Measurements from ENCODE around the gene MTHFD2L. TPM values are rescaled to one million over a fixed set of nuclear protein-coding genes. Genes with fewer than 3 reads are reported as not detected.

MTHFD2L gene
- total and polyA plus RNA-seq, 2 donors (not counting 3 experiments of a cell fraction or from before 2014, with no cell fraction given) = 6.9 to 15.2 TPM

DNA sequence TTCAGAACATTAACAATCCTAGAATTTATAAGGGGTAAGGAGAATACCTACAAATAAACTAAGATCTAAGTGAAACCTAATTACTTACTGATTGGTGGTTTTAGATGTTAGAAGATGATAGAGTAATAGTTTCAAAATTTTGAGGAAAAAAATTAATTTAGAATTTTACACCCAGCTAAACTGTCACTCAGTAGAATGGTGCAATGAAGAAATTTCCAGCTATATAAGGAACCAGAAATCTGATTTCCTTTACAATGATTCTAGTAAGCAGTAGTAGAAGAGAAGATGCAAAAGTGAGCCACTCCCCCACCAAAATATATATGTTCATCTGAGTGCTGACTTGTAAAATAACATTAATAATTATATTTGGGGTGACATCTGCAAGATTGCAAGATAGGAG, 95.0 kb downstream of the MTHFD2L start:
- Histone ChIP-seq H3K4me3 (replicated peaks in 1 of 3; ENCODE audit: insufficient read depth in 1 of 3, low read depth in 1 of 3, low read length in 3 of 3) (no peak overlapping the region), H3K27me3 (ENCODE audit: control insufficient read depth in 2 of 2, insufficient read depth in 2 of 2, low read length in 2 of 2) (no peaks in the 10 kb centered on the region), H4K20me1 (replicated peaks; ENCODE audit: control insufficient read depth, extremely low read depth, insufficient read depth, low read length) (no peaks in the 10 kb centered on the region), H3K9me1 (replicated peaks; ENCODE audit: control insufficient read depth, extremely low read depth, insufficient read depth, low read length) (no peaks in the 10 kb centered on the region), H2AFZ (ENCODE audit: low read depth, low read length) (no peak overlapping the region), H3K27ac (ENCODE audit: insufficient read depth, low read depth, low read length) (no peak overlapping the region), H3K79me2 (ENCODE audit: control insufficient read depth, insufficient read depth, low read length) (no peaks in the 10 kb centered on the region), H3K9me3 (replicated peaks; ENCODE audit: control insufficient read depth, insufficient read depth, low read length) (no peaks in the 10 kb centered on the region), H3K4me2 (ENCODE audit: insufficient read depth, low read length) (no peak overlapping the region), H3K4me1 (ENCODE audit: control insufficient read depth, extremely low read depth, insufficient read depth, low read length) (no peaks in the 10 kb centered on the region), H3K9ac (replicated peaks; ENCODE audit: extremely low read depth, insufficient read depth, low read length) (no peak overlapping the region), H3K36me3 (ENCODE audit: control insufficient read depth in 2 of 2, extremely low read depth in 1 of 2, insufficient read depth in 2 of 2, low read length in 2 of 2) (no peaks in the 10 kb centered on the region)
- CTCF ChIA-PET = interaction anchor here (0.8 kb wide), 1 partner anchor 10 kb away, joined by 4 read pairs; no protein-coding TSS in a partner anchor
- DNase-seq (ENCODE audit: low read depth, low spot score) = no peak
- no peak for FAIRE-seq
- BruUV-seq (replicated peaks) = no TSS peak
- intact Hi-C loops (cut with micrococcal nuclease) = no loop called here
- dilution Hi-C loops (cut with MboI; ENCODE audit: extremely low pct_ligation_motif_present, low sequenced_read_pairs) = no loop called here
- POLR2A ChIA-PET = no interaction called here
- TF ChIP-seq POLR2A (IDR thresholded peaks at IDR 0.05; ENCODE audit: low read depth, low read length) (no peak), POLR2AphosphoS5 (IDR thresholded peaks at IDR 0.05; ENCODE audit: insufficient read depth, low read depth, low read length) (no peak), FOS (IDR thresholded peaks at IDR 0.05; ENCODE audit: borderline replicate concordance, insufficient read depth, low read length) (no peak), JUN (IDR thresholded peaks at IDR 0.05; ENCODE audit: borderline replicate concordance, insufficient read depth, insufficient read length, low read depth) (no peak), EZH2 (IDR thresholded peaks at IDR 0.05; ENCODE audit: borderline replicate concordance, low read depth, low read length, severe bottlenecking) (no peak), MYC (IDR thresholded peaks at IDR 0.05; ENCODE audit: low read depth, low read length) (no peak), GATA2 (IDR thresholded peaks at IDR 0.05; ENCODE audit: insufficient read depth, insufficient read length, low read depth, low read length) (no peak)
- TF ChIP-seq, protein P1, sequence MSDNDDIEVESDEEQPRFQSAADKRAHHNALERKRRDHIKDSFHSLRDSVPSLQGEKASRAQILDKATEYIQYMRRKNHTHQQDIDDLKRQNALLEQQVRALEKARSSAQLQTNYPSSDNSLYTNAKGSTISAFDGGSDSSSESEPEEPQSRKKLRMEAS (IDR thresholded peaks at IDR 0.05; ENCODE audit: insufficient read depth, insufficient read length) = no peak
- TF ChIP-seq, protein P2, sequence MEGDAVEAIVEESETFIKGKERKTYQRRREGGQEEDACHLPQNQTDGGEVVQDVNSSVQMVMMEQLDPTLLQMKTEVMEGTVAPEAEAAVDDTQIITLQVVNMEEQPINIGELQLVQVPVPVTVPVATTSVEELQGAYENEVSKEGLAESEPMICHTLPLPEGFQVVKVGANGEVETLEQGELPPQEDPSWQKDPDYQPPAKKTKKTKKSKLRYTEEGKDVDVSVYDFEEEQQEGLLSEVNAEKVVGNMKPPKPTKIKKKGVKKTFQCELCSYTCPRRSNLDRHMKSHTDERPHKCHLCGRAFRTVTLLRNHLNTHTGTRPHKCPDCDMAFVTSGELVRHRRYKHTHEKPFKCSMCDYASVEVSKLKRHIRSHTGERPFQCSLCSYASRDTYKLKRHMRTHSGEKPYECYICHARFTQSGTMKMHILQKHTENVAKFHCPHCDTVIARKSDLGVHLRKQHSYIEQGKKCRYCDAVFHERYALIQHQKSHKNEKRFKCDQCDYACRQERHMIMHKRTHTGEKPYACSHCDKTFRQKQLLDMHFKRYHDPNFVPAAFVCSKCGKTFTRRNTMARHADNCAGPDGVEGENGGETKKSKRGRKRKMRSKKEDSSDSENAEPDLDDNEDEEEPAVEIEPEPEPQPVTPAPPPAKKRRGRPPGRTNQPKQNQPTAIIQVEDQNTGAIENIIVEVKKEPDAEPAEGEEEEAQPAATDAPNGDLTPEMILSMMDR (IDR thresholded peaks at IDR 0.05; ENCODE audit: extremely low read depth in 1 of 2, insufficient read depth in 1 of 2, low read depth in 1 of 2, low read length in 2 of 2) = no peak
